ENCODE results near the gene FANCG. TPM values are rescaled to one million over a fixed set of nuclear protein-coding genes. Genes with fewer than 3 reads are reported as not detected.

FANCG gene
- 11.2 and 17.9 TPM in 2 replicates for total RNA-seq

GRCh38 chr9:35079426-35080341 is at the start of gene FANCG:
Gene FANCG (minus strand): TSS chr9:35079942. CDS start chr9:35079524, 418 bp downstream.

DNA sequence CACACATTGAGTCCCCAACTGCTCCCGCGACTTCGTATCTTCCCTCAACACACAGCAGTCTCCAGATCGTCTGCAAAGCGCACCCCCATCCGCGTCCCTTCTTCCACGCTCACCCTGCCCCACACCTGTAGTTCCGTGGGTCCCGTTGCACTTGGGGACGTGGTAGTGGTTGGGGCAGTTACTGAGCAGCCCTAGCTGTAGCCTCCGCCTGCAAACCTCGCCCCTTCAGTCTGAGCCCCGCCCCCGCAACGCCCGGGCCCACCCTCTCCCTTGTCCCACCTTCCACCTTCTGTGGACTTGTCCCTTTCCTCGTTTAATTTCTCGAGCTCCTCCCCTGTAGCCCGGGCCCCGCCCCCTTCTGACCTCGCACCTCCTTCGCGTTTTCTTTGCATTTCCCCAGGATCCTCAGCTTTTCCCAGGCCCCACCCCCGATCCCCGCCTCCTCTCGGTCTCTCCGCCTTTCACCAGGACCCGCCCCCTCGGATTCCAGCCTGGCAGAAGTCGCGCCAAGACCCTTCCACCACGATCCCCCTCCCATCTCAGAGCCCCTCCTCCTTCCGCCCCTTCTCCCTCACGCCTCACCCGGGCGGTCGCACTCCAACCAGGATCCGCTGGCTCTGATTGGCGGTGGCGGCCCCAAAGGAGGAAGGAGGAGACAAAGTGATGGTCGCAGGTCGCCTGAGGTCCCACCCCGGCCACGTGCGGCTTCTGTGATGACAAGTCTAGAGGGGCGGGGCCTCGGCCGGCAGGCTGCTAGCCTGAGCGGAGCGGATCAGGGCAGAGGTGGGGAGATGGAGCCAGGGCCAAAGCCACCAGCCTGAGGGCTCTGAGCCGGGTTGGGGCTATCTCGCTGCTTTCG is 36.2 kb upstream of the FANCG start, which contains the start of gene ATOSB:
ATOSB (minus strand) TSS at position 183 of the 859 bp plus-strand sequence. CDS start 7,588 bp downstream, outside the sequence.

DNA sequence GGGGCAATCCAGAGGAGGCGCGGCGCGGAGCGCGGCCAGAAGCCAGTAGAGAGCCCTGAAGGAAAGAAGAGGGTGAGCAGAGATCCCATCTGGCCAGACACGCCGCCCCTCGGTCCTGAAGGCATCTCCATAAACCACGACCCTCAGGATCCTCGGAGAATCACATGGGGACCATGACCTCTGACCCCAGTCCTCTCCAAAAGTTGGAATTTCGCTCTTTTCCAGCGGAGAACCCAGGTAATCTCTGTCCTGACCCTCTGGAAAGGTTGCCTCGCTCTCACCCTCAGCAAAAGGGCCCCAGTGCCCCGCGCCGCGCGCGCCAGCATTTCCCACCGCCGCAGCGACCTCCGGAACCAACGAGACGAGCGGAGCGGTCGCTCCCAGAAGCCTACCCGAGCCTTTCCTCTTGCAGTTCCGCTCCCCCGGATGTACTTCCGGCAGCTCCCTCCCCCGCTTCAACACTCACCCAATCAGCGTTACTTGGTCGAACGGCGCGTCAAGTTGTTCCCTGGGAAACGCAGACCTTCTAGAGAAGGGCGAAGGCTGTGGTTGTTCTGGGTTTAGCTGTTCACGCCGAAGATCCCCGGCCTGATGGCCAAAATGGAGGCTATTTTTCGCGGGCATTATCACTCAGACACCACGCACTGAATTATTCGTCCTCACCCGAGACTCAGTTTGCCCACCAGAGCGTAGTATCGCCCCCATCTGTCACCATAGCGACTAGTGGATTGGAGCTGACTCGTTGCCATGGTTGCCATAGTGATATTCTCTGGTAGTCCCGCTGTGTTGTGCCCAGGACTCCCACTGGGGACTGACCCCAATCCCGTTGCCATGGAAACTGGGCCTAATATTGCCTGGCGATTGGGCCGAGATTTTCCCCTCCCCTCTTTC is 23.3 kb upstream of the FANCG start, which contains the start of gene STOML2:
STOML2 (minus strand) TSS at position 363 of the 891 bp plus-strand sequence; CDS start at position 326, 37 bp downstream.

GRCh38 chr9:35096035-35096849 is 16.5 kb upstream of the FANCG start, which contains the start of gene PIGO:
Gene PIGO (minus strand): TSS chr9:35096591. CDS start chr9:35095565, 1,026 bp downstream.

DNA sequence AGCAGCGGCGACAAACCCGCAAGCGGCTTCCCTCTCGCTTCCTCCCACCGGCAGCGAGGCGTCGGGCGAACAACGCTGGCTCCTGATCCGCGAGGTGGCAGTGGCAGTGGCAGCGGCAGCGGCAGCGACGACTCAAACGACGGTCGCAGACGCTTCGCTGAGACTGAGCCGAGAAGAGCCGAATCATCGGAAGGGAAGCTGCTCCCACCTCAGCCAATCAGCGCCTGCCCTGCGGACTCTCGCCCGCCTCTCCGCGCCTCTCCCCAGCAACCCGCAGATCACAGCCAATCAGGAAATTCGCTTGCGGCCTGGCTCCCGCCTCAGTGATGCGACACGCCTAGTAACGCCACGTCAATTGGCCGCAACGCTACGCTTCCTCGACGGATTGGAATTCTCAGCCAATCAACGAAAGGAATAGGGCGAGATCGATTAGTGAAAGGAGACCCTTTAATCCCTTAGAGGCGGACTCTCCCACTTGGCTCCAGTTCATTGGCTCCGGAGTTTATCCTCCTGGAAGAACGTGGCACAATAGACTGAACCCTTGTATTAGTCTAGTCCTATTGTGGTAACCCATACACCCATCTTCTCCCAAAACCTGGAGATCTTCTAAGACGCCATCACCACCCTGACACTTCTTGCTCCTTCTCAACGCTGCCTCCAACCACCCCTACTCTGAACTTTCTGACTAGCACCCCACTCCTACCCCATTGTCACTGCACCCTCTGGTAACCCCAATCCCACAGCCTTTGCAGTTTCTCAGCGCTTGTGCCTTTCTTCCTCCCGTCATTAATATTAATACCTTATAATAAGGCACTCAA is 7.1 kb downstream of the FANCG start, which contains the start of gene VCP:
VCP (minus strand) TSS at position 165 of the 818 bp plus-strand sequence. CDS start 272 bp downstream, outside the sequence.

Other genes starting within 250 kb of the FANCG start
- gene PHF24, start 121.7 kb downstream of the FANCG start, total RNA-seq: 0.12 and 1.0 TPM in 2 replicates
- 8.2 and 13.4 TPM in 2 replicates for gene DNAJB5, start 90.2 kb downstream of the FANCG start, total RNA-seq
- gene VCP, start 7.3 kb downstream of the FANCG start, total RNA-seq: 178 and 219 TPM in 2 replicates
- gene PIGO, start 16.6 kb upstream of the FANCG start, total RNA-seq: 8.6 and 13.3 TPM in 2 replicates
- gene STOML2, start 23.2 kb upstream of the FANCG start, total RNA-seq: 118 and 125 TPM in 2 replicates
- 10.8 and 22.4 TPM in 2 replicates for gene ATOSB, start 35.9 kb upstream of the FANCG start, total RNA-seq
- 10.3 and 12.5 TPM in 2 replicates for gene UNC13B, start 82.1 kb upstream of the FANCG start, total RNA-seq

Measured in pericardium fibroblast (primary cell).